ENCODE measurements around the gene AGO1. TPM values are rescaled to one million over a fixed set of nuclear protein-coding genes. Genes with fewer than 3 reads are reported as not detected.

Gene AGO1
- total and polyA plus RNA-seq, 2 of the 13 experiments (the other 11 are each of a cell fraction or from before 2014, with no cell fraction given): 9.2 to 18.6 TPM

DNA sequence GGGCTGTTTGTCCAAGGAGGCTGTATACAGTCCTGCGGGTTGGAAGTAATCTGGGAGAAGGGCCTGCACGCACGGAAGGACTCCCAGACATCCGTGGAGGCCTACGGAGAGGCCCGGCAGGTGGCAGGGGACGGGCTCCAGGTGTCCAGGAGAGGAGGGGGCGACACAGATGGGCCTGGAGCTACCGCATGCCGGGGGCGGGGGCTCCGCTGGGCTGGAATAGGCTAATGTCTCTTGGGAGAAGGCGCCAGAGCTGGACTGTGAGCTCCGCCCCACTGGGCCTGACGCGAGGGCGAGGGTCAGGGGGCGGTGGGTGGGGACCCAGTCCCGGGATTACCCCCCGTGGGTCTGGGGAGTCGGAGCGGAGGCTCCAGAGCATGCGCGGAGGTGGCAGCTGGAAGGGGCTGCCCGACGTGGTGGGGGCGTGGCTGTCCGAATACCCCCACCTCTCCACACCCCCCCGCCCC, 659 bp downstream of the AGO1 start (continued):
- TF ChIP-seq, protein P1, sequence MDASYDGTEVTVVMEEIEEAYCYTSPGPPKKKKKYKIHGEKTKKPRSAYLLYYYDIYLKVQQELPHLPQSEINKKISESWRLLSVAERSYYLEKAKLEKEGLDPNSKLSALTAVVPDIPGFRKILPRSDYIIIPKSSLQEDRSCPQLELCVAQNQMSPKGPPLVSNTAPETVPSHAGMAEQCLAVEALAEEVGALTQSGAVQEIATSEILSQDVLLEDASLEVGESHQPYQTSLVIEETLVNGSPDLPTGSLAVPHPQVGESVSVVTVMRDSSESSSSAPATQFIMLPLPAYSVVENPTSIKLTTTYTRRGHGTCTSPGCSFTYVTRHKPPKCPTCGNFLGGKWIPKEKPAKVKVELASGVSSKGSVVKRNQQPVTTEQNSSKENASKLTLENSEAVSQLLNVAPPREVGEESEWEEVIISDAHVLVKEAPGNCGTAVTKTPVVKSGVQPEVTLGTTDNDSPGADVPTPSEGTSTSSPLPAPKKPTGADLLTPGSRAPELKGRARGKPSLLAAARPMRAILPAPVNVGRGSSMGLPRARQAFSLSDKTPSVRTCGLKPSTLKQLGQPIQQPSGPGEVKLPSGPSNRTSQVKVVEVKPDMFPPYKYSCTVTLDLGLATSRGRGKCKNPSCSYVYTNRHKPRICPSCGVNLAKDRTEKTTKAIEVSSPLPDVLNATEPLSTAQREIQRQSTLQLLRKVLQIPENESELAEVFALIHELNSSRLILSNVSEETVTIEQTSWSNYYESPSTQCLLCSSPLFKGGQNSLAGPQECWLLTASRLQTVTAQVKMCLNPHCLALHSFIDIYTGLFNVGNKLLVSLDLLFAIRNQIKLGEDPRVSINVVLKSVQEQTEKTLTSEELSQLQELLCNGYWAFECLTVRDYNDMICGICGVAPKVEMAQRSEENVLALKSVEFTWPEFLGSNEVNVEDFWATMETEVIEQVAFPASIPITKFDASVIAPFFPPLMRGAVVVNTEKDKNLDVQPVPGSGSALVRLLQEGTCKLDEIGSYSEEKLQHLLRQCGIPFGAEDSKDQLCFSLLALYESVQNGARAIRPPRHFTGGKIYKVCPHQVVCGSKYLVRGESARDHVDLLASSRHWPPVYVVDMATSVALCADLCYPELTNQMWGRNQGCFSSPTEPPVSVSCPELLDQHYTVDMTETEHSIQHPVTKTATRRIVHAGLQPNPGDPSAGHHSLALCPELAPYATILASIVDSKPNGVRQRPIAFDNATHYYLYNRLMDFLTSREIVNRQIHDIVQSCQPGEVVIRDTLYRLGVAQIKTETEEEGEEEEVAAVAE (CRISPR knock-in tag; IDR thresholded peaks at IDR 0.05; ENCODE audit: borderline replicate concordance): no peak
- TF ChIP-seq NFE2 (CRISPR knock-in tag; IDR thresholded peaks at IDR 0.05): no peak
- no peak for TF ChIP-seq ZNF747 (CRISPR knock-in tag; IDR thresholded peaks at IDR 0.05; ENCODE audit: borderline replicate concordance)
- TF ChIP-seq CEBPZ (IDR thresholded peaks at IDR 0.05; ENCODE audit: low read length): no peak
- no peak for TF ChIP-seq CC2D1A (CRISPR knock-in tag; IDR thresholded peaks at IDR 0.05)
- TF ChIP-seq, protein P2, sequence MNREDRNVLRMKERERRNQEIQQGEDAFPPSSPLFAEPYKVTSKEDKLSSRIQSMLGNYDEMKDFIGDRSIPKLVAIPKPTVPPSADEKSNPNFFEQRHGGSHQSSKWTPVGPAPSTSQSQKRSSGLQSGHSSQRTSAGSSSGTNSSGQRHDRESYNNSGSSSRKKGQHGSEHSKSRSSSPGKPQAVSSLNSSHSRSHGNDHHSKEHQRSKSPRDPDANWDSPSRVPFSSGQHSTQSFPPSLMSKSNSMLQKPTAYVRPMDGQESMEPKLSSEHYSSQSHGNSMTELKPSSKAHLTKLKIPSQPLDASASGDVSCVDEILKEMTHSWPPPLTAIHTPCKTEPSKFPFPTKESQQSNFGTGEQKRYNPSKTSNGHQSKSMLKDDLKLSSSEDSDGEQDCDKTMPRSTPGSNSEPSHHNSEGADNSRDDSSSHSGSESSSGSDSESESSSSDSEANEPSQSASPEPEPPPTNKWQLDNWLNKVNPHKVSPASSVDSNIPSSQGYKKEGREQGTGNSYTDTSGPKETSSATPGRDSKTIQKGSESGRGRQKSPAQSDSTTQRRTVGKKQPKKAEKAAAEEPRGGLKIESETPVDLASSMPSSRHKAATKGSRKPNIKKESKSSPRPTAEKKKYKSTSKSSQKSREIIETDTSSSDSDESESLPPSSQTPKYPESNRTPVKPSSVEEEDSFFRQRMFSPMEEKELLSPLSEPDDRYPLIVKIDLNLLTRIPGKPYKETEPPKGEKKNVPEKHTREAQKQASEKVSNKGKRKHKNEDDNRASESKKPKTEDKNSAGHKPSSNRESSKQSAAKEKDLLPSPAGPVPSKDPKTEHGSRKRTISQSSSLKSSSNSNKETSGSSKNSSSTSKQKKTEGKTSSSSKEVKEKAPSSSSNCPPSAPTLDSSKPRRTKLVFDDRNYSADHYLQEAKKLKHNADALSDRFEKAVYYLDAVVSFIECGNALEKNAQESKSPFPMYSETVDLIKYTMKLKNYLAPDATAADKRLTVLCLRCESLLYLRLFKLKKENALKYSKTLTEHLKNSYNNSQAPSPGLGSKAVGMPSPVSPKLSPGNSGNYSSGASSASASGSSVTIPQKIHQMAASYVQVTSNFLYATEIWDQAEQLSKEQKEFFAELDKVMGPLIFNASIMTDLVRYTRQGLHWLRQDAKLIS (CRISPR knock-in tag; IDR thresholded peaks at IDR 0.05): no peak
- no peak for TF ChIP-seq KLF9 (CRISPR knock-in tag; IDR thresholded peaks at IDR 0.05; ENCODE audit: low read depth)
- no peak for TF ChIP-seq KMT2A (CRISPR knock-in tag; IDR thresholded peaks at IDR 0.05)
- no peak for TF ChIP-seq MED8 (CRISPR knock-in tag; IDR thresholded peaks at IDR 0.05; ENCODE audit: insufficient replicate concordance)
- TF ChIP-seq IRF2 (CRISPR knock-in tag; IDR thresholded peaks at IDR 0.05): no peak
- TF ChIP-seq HIC2 (CRISPR knock-in tag; IDR thresholded peaks at IDR 0.05; ENCODE audit: low read depth): no peak
- TF ChIP-seq, protein P3, sequence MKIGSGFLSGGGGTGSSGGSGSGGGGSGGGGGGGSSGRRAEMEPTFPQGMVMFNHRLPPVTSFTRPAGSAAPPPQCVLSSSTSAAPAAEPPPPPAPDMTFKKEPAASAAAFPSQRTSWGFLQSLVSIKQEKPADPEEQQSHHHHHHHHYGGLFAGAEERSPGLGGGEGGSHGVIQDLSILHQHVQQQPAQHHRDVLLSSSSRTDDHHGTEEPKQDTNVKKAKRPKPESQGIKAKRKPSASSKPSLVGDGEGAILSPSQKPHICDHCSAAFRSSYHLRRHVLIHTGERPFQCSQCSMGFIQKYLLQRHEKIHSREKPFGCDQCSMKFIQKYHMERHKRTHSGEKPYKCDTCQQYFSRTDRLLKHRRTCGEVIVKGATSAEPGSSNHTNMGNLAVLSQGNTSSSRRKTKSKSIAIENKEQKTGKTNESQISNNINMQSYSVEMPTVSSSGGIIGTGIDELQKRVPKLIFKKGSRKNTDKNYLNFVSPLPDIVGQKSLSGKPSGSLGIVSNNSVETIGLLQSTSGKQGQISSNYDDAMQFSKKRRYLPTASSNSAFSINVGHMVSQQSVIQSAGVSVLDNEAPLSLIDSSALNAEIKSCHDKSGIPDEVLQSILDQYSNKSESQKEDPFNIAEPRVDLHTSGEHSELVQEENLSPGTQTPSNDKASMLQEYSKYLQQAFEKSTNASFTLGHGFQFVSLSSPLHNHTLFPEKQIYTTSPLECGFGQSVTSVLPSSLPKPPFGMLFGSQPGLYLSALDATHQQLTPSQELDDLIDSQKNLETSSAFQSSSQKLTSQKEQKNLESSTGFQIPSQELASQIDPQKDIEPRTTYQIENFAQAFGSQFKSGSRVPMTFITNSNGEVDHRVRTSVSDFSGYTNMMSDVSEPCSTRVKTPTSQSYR (CRISPR knock-in tag; IDR thresholded peaks at IDR 0.05; ENCODE audit: borderline replicate concordance): no peak
